T follicular helper cell (primary cell): ENCODE results near the gene SEMA7A.
"Not testable (repeated sequence)": the region's sequence is repeated elsewhere in the genome, so short reads cannot be mapped to it uniquely, and the experiment has no call there.

Source experiments
- DNase-seq: peaks from one replicate; pipeline ENCODE4 v3.0.0-alpha.2; 2020; ENCODE audit warnings: low read depth

Gene SEMA7A

DNA sequence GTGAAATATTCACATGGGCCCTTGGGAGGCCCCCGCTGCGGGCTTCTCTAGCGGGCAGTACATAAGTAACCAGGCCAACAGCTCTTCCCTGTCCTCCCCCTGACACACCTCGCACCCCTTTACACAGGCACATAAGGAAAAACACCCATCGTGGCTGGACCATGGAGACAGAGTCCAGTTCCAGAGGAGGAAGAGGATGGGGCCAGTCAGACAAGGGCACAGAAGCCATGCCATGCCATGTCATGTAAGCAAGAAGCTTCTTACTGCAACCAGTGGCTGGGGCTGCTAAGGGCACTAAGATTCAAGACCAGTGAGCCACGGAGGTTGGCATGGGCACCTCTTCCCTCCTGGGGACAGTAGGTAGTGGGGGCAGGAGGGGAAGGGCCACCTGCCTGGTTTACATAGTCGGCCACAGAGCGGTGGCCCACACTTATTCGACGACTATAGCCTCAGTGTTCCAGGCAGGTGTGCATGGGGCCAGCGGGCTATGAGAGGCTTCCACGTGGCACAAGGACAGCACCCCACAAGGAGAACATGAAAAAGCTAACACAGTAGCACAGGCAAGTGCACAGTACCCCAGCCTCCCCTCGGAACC is 60.6 kb downstream of the SEMA7A start:
- no peak for DNase-seq

DNA sequence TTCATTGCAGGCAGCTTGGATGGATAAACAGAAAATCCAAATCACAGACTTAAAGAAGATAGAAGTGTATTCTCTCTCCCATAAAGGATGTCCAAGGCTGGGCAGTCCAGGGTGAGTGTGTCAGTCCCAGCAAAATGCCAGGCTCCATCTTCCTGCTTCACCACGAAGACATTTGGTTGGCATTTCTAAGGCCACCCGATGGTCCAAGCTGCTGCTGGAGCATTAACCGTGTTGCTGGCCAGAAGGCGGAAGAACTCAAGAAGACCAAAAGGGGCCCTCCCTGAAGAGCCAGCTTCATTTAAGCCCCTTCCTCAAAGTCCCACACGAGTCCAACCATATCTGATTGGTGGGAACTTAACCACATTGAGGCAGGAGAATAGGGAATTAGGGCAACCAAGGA is 63.3 kb downstream of the SEMA7A start:
- no peak for DNase-seq

DNA sequence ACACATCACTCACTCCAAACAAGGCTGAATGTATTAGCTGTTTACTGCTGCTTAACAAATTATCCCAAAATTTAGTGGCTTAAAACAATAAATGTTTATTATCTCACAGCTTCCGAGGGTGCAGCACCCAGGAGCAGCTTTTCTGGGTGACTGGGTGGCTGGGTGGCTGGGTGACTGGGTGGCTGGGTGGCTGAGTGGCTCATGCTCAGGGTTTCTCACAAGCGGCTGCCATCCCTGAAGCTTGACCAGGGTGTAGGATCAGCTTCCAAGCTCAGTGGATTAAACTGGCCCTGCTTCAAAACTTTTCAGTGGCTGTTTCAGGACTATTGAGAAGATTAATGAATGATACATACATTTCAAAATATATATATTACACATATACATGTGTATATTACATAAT is 64.0 kb downstream of the SEMA7A start:
- DNase-seq, result no peak

DNA sequence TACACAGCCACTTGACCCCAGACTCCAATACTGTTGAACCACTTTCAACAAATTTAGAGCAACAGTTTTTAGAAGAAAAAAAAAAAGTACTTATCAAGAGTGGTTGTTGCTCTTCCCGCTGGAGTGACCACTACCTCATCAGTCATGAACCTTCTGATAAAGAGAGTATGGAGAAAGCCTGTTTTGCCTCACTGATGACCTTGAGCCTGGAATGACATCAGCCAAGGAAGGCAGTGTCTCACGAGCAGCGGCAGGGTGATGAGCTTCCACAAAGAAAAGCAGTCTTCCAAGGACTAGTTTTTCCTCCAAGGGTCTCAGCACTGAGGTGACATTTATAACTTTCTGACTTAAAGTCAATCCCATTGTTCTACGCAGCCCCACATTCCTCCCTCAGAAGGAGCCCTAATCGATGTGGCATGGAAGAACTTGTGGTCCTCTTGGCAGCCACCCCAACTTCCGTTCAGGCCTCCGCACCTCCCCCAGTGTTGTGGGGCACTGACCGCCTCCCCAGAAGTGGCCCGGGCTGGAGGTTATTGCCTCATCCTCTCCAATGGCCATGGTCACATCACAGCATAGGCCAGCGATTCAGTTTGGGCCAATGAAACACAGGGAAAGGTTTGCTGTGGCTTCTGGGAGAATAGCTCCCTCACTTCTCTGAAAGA is 64.5 kb downstream of the SEMA7A start:
- DNase-seq, result no peak

DNA sequence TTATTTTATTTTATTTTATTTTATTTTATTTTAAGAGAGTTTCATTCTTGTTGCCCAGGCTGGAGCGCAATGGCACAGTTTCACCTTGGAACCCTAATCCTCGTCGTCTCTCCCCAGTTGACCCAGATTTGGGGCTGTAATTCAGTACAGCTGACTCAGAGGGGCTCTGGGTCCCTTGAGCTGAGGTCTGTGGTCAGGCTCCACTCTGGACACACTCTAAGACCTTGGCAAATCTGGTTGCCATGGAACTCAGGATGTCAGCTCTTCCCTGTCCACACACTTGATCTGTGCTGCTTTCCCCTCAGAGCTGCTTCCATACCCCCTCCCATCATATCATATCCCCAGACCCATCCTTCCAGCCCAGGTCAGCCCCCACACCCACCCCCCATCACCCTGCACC is 65.6 kb downstream of the SEMA7A start:
- no peak for DNase-seq

DNA sequence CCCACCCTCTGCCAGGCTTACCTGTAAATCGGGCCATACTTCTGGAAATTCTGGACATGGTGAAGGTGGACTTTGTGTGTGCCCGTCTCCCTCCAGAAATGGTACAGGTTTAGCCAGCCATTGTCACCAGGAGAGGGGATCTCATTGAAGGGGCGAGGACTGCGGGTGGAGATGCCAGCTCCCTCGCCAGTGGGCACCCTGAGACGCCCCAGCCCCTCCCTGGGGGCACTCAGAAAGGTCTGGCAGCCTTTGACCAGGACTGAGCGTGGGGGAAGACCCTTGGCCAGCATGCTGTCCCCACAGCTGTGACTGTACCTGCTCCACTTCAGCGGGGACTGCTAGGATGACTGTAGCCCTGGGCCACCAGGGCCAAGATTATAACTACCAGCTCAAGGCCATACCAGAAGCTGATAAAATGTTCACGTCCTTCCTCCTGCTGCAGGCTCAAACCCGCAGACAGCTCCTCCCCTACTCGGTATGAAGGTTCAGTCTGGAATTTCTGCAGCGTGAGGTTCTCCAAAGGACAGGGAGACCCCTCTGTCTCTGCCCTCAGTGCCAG is 66.4 kb downstream of the SEMA7A start, which contains the start of gene CYP11A1:
Gene CYP11A1 (minus strand): TSS at position 351 of the 559 bp plus-strand sequence. CDS start 61 bp downstream, at position 290.
- DNase-seq, result no peak

DNA sequence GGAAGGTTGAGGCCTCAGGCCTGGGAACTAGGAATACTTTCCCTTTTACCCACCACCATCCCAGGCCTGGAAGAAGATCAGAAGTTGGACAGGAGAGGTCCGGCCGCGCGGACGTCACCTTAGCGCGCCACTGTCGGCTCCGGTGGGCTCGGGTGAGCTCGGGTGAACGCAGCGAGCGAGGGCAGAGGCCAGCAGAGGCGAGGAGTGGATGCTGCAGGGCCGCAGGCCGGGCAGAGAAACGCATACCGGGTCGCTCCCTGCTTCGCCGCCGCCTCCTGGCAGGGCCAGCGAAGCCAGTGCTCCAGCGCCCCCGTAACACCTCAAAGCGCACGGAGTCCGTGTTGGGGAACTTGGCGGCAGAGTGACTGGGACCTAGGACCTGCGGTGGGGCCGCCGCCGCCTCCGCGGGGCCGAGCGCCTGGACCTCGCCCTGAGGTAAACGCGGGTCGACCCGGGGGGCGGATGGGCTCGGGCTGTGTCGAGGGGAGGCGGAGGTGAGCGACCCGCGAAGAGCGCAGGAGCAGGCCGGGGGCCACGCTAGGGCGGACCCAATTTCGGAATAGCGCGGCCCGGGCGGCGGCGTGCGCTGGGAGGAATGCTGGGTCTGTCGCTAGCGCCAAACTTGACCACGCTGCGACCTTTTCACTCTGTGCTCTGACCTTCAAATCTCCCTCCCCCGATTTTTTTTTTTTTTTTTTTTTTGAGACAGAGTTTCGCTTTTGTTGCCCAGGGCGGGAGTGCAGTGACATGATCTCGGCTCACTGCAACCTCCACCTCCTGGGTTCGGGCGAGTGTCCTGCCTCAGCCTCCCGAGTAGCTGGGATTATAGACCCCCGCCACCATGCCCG is 67.9 kb downstream of the SEMA7A start:
- no peak for DNase-seq

DNA sequence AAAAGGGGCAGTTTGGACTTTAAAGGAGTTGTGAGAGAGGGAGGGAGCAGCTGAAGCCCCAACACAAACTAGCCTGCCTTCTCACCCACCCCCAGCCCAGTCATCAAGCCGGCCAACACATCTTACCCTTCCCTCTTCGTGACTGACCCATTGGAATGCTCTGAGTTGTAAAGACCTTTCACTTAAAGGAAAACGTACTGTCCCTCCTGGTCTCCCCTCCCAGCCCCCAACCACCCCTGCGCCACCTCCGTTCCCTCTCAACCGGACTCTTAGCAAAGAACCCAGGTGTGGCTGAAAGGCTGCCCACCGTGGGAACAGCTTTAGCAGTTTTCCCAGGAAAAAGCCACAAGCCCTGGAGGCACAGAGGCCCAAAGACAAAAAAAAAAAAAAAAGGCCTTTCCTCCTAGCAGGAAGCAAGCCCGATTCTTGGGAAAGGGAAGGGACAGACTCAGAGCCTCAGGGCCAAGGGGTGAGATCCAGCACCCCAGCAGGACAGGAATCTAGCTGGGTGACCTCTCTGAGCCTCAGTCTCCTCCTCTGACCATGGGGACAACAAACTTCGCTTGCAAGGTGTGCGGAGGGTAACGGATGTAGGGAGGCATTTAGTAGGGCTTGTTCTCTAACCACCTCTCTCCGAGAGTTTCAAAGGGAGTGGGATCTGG is 68.7 kb downstream of the SEMA7A start:
- DNase-seq, result no peak

DNA sequence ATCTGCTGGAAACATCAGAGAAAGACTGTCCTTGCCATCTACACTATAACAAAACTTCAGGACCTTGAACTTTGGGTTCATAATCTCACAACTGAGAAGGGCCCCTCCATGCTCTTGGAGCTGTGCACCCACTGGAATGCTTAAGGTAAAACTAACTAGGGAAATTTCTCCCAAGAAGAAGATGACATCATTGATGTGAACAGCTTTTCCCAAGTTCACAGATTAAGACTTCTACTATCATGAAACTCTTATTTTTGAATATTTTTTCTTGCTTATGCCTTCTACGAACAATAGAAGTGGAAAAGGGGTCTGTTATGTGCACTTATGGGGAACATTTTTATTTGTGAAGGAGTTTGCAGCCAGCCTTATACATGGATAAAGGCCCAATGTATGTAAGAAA is 71.3 kb downstream of the SEMA7A start:
- no peak for DNase-seq

DNA sequence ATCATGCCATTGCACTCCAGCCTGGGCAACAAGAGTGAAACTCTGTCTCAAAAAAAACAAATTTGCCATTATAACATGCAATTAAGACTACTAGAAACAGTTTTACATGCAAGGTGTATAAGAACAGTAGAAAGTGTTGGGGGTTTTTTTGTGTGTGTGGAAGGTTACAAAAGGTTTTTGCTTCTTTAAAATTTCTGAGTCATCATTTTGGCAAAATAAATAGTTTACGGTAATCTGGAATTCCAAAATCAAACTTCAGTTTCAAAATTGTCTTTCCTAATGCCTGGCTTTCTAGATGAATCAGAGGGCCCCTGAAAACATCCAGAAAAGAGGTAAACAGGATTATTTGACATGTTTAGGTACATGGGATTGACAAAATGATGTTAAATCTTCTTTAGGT is 72.9 kb downstream of the SEMA7A start:
- DNase-seq, result not testable (repeated sequence)

DNA sequence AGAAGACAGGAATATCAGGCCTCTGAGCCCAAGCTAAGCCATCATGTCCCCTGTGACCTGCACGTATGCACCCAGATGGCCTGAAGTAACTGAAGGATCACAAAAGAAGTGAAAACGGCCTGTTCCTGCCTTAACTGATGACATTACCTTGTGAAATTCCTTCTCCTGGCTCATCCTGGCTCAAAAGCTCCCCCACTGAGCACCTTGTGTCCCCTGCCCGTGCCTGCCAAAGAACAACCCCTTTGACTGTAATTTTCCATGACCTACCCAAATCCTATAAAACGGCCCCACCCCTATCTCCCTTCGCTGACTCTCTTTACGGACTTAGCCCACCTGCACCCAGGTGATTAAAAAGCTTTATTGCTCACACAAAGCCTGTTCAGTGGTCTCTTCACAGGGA is 74.4 kb downstream of the SEMA7A start:
- not testable (repeated sequence) for DNase-seq
